Esophagus muscularis mucosa (tissue), 4 donors: Measurements from ENCODE around the gene ADCY7. TPM values are rescaled to one million over a fixed set of nuclear protein-coding genes. Genes with fewer than 3 reads are reported as not detected.
"Not testable (repeated sequence)": the region's sequence is repeated elsewhere in the genome, so short reads cannot be mapped to it uniquely, and the experiment has no call there.

Experiments
- DNase-seq: peaks from one replicate; pipeline ENCODE4 v3.0.0-alpha.2; 2017; ENCODE audit errors: extremely low spot score
- H3K27ac ChIP-seq, 4 donors: fragments of 200-600 bp; sonication (generic); replicated peaks in 1 of 4; 1 replicate in 3 of 4; 2 replicates in 1 of 4; pipeline ENCODE4 v1.5.1; 2016 to 2019; ENCODE audit warnings: mild to moderate bottlenecking in 1 of 4
- H3K27me3 ChIP-seq, 4 donors: fragments of 200-600 bp; sonication (generic); one replicate each; pipeline versions ENCODE4 v1.5.1 to v1.6.0; 2016 to 2019
- H3K36me3 ChIP-seq, 4 donors: fragments of 200-600 bp; sonication (generic); one replicate each; pipeline ENCODE4 v1.5.1; 2016 to 2019
- H3K4me1 ChIP-seq, 4 donors: fragments of 200-600 bp; sonication (generic); one replicate each; pipeline ENCODE4 v1.5.1; 2016 to 2019
- H3K4me3 ChIP-seq, 4 donors: fragments of 200-600 bp; sonication (generic); 1 replicate in 2 of 4; 2 replicates in 2 of 4; pipeline ENCODE4 v1.5.1; 2016 to 2019; ENCODE audit warnings: mild to moderate bottlenecking in 4 of 4, moderate library complexity in 1 of 4
- H3K9me3 ChIP-seq, 4 donors: fragments of 200-600 bp; sonication (generic); 1 replicate in 3 of 4; 2 replicates in 1 of 4; pipeline ENCODE4 v1.5.1; 2016 to 2019
- CTCF ChIP-seq, 3 experiments: fragments of 200-600 bp in 2 of 3; fragments of 450-650 bp in 1 of 3; sonication (generic) in 2 of 3; IDR thresholded peaks; one replicate each; pipeline ENCODE4 v1.5.1; 2017 to 2019; ENCODE audit warnings: antibody characterized with exemption in 3 of 3, mild to moderate bottlenecking in 2 of 3, moderate library complexity in 1 of 3
- EP300 ChIP-seq: sonication (generic); formaldehyde crosslinking; IDR thresholded peaks from one replicate; pipeline ENCODE4 v1.6.1; 2017; ENCODE audit warnings: antibody characterized with exemption
- POLR2A ChIP-seq: fragments of 450-650 bp; IDR thresholded peaks from one replicate; pipeline ENCODE4 v1.6.1; 2017; ENCODE audit warnings: antibody characterized with exemption, moderate library complexity, mild to moderate bottlenecking, low read depth
- POLR2AphosphoS5 ChIP-seq, 2 donors: sonication (generic); formaldehyde crosslinking; IDR thresholded peaks; one replicate each; pipeline ENCODE4 v1.6.1; 2017; ENCODE audit warnings: antibody characterized with exemption in 2 of 2
- WGBS: methylation state at CpG from one replicate; pipeline ENCODE4 v1.1.5; 2018; 5-methylcytosine and 5-hydroxymethylcytosine counted together
- intact Hi-C: fragments of 100-400 bp; cut with DNase I; formaldehyde crosslinking; loops from one replicate; pipeline ENCODE4 v1.15.1; 2023
- total RNA-seq, 4 donors: library from RNA; depleted of rRNA; stranded (reverse); fragments of >200 nt; gene quantifications; one replicate each; pipeline versions ENCODE4 v1.1.0 to v1.2.1, GENCODE V29; 2016

Gene ADCY7
- total RNA-seq, 4 donors from 2014 or later = 12.3 to 17.4 (median 15.6) TPM

- Histone ChIP-seq H3K27me3 (no peaks in the 10 kb centered on the region), H3K27ac (no peak overlapping the region), H3K36me3 (peaks cover 0 to 6% (median 0%) of the 10 kb centered on the region in 4 donors), H3K4me3 (no peak overlapping the region), H3K4me1 (no peaks in the 10 kb centered on the region), H3K9me3 (no peaks in the 10 kb centered on the region)
- no peak for TF ChIP-seq EP300
- no peak for TF ChIP-seq POLR2A
- no peak for TF ChIP-seq POLR2AphosphoS5 (IDR thresholded peaks at IDR 0.05)
- TF ChIP-seq CTCF (IDR thresholded peaks at IDR 0.05) = no peak
- WGBS = 56% methylated on average over 6 of the region's 6 CpGs
- intact Hi-C loops = no loop called here
- DNase-seq = no peak
These were observed 30.8 kb upstream of the ADCY7 start for GRCh38 chr16:50235581-50235980.

GRCh38 chr16:50238314-50238713, 28.0 kb upstream of the ADCY7 start:
- H3K27me3 ChIP-seq = peaks cover 0 to 3% (median 0%) of the 10 kb centered on the region in 4 donors
- no peak for DNase-seq
- no peak overlapping the region for H3K4me3 ChIP-seq
- 96% methylated on average over 3 of the region's 3 CpGs for WGBS
- H3K27ac ChIP-seq = no peak overlapping the region
- intact Hi-C loops = no loop called here
- TF ChIP-seq POLR2A (no peak), CTCF (IDR thresholded peaks at IDR 0.05) (no peak), EP300 (no peak), POLR2AphosphoS5 (IDR thresholded peaks at IDR 0.05) (no peak)
- H3K9me3 ChIP-seq = no peaks in the 10 kb centered on the region
- H3K36me3 ChIP-seq = no peaks in the 10 kb centered on the region
- H3K4me1 ChIP-seq = no peaks in the 10 kb centered on the region

- no peak for TF ChIP-seq POLR2AphosphoS5 (IDR thresholded peaks at IDR 0.05)
- TF ChIP-seq POLR2A = no peak
- no peak for TF ChIP-seq CTCF (IDR thresholded peaks at IDR 0.05)
- no peak for TF ChIP-seq EP300
- intact Hi-C loops = no loop called here
- 81% methylated on average over 5 of the region's 5 CpGs for WGBS
- peaks cover 0 to 3% (median 0%) of the 10 kb centered on the region in 4 donors for H3K27me3 ChIP-seq
- H3K36me3 ChIP-seq = no peaks in the 10 kb centered on the region
- DNase-seq = no peak
- H3K27ac ChIP-seq = no peak overlapping the region
- no peak overlapping the region for H3K4me3 ChIP-seq
- no peaks in the 10 kb centered on the region for H3K9me3 ChIP-seq
- H3K4me1 ChIP-seq = no peaks in the 10 kb centered on the region
These were observed 27.5 kb upstream of the ADCY7 start for GRCh38 chr16:50238868-50239301.

DNA sequence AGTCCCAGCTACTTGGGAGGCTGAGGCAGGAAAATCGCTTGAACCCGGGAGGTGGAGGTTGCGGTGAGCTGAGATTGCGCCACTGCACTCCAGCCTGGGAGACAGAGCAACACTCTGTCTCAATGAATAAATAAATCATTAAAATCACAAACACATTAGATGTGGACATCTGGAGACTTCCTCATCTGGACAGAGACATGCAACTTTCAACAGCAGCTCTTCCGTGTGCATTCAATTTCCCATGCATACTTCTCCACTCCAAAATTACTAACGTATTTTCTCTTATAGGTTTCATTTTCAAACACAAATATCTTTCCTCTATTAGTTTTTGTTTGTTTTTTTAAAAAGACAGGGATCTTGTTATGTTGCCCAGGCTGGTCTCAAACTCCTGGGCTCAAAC, 23.3 kb upstream of the ADCY7 start:
- intact Hi-C loops = loop anchor here (10.0 kb wide), 1 partner anchor 422 kb away; no protein-coding TSS in a partner anchor
- 62% methylated on average over 6 of the region's 6 CpGs for WGBS
- not testable (repeated sequence) for H3K27ac ChIP-seq

GRCh38 chr16:50244140-50244503, 22.2 kb upstream of the ADCY7 start:
- Histone ChIP-seq H3K4me3 (no peak overlapping the region), H3K27me3 (peaks cover 0 to 12% (median 0%) of the 10 kb centered on the region in 4 donors), H3K27ac (no peak overlapping the region), H3K4me1 (peaks cover 4 to 31% (median 24%) of the 10 kb centered on the region in 4 donors), H3K9me3 (no peaks in the 10 kb centered on the region), H3K36me3 (no peaks in the 10 kb centered on the region)
- no peak for TF ChIP-seq EP300
- TF ChIP-seq POLR2A = no peak
- no peak for TF ChIP-seq CTCF (IDR thresholded peaks at IDR 0.05)
- no peak for TF ChIP-seq POLR2AphosphoS5 (IDR thresholded peaks at IDR 0.05)
- 87% methylated on average over 9 of the region's 9 CpGs for WGBS
- intact Hi-C loops = loop anchor here (10.0 kb wide), 1 partner anchor 421 kb away; no protein-coding TSS in a partner anchor
- DNase-seq = no peak

More for the DNA sequence above, 23.3 kb upstream of the ADCY7 start:
- peaks cover 4 to 31% (median 24%) of the 10 kb centered on the region in 4 donors for H3K4me1 ChIP-seq
- DNase-seq, H3K4me3 ChIP-seq, H3K36me3 ChIP-seq, H3K9me3 ChIP-seq: not testable (repeated sequence)
- H3K27me3 ChIP-seq = peaks cover 0 to 12% (median 0%) of the 10 kb centered on the region in 4 donors
